GM18907 (cell line): ENCODE measurements around the gene CRABP1.

Experiments used
- ATAC-seq: cut with Tn5 transposase; IDR thresholded peaks from one replicate; pipeline ENCODE4 v1.9.1; 2021; ENCODE audit warnings: mild to moderate bottlenecking, moderate library complexity; ENCODE audit not compliant: unreplicated experiment

CRABP1 gene

DNA sequence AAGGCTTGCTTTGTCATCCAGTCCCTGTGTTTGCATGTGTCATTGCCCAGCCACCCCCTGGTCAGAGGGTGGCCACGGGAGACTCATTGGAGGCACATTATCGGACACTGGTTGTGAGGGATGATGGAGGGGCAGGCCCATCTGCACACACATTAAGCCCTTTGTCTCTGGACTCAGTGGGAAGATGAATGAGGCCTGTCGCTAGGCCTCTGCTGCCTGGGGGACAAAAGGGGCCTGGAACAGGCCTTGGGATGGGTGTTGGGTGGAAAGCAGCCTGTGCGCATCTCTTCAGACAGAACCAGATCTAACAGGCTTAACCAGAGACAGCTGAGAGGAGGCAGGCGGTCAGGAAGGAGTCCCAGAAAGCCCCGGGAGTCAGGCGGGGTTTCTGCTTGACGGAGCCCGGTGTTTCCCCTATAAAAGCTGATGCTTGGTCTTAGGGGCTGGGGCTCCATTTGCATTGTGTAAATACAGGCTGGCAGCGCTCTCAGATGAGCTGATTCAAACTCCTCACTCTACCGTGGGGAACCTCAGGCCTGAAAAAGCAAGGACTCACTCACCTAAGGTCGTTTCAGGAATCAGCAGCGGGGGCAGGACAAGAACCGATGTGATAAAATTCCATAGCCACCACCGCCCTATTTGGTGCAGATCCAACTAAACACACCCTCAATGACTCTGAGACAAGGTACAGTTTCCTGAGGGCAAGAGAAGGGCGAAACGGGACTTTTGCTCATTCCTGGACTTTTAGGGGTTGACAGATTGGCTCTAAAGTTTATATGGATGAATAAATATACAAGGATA is 23.7 kb upstream of the CRABP1 start:
- no peak for ATAC-seq

DNA sequence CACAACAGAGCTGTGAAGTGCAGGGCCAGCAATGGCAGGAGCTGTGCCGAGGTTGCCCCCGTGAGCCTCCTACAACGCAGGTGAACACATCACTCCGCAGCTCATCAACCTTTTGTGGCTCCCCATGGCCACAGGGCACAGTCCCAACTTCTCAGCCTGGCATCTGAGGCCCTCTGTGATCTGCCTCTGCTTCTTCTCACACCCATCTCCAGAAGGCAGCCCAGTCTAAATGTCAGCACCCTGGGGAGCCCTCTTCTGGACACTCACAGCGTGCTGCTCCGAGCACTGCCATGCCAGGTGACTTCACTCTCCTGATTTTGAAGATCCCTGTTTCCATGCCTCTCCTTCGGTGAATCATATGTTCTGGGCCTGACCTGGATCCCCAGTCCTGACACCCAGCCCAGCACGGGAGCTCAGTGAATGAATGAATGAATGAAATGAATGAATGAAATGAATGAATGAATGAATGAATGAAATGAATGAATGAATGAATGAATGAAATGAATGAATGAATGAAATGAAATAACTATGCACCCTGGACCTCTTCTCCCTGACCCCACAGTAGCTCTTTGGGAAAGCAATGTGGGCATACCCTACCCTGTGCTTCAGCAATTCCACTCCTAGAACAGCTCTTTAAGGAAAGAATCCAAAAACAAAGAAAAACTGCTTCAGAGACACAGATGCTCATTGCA is 22.9 kb upstream of the CRABP1 start:
- ATAC-seq: no peak

DNA sequence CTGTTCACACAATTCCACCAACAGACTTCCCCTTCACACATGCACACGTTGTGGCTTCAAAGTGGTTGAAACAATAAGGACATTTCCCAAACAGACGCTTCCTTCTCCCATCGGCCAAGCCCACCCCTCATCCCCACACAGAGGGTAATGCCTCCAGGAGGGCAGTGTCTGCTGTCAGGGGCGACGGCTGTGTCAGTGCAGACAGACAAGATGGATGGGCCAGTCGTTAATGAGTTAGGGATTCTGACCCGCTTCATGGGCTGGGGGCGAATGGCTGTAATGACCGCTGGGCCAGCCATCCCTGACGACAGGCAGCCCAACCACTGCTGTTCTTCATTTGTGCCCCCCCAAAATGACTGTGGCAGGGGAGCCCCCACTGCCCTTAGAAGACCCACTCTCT is 20.6 kb upstream of the CRABP1 start:
- ATAC-seq: no peak

DNA sequence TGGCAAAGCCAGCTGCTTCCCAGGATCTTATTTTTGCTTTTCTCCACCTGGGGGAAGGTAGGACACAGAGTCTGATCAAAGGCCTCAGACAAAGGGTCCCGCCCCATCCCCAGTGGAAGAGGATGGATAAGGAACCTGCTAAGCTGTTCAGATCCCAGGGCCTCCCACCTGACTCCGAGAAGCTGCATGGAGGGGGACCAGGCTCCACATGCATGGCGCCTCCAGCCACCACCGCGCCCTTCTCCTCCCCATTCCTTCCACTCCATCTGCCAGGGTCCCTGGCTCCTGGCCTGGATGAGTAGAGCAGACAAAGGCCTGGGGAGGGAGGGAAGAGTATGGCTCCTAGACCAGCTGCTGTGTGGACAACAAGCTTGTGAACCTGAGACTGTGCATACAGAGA is 20.0 kb upstream of the CRABP1 start:
- no peak for ATAC-seq

DNA sequence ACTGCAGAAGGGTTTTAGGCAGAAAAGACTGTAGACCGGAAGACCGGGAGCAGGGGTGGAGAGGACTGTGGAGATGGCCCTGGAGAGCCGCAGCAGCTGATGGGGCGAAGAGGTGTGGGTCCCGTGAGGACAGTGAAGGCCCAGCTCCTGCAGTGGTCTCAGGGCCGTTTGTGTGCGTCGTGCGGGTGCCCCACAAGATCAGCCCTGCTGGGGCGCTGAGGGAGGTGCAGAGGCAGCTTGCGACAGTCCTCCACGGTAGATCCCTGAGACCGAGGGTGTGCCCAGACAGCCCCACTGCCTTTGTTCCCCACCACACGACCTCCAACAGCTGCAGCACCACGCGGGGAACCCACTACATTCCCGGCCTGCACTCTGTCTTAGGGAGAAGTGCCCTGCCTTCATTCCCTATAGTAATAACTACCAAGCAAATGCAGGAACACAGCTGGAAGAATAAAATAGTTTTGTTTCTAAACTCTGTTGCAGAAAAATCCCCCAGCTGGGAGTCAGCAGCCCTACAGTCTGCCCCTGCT is 19.0 kb upstream of the CRABP1 start:
- ATAC-seq: no peak

DNA sequence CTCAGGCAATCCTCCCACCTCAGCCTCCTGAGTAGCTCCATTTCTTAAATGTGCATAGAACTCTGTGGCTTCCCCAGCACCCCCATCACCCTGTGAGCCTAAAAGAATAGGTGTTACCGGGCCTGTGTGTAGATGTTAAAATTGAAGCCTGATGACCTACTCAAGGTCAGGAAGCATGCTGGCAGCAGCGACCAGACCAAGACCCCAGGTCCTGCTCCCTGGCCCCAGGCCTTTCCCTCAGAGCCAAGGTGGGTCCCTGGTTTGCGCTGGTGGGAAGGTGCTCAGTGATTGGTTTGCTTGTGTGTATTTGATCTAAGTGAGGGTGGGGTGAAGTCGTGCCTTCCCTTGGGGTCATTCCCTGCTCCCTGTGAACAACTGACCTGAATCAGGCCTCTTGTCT is 18.4 kb upstream of the CRABP1 start:
- no peak for ATAC-seq

DNA sequence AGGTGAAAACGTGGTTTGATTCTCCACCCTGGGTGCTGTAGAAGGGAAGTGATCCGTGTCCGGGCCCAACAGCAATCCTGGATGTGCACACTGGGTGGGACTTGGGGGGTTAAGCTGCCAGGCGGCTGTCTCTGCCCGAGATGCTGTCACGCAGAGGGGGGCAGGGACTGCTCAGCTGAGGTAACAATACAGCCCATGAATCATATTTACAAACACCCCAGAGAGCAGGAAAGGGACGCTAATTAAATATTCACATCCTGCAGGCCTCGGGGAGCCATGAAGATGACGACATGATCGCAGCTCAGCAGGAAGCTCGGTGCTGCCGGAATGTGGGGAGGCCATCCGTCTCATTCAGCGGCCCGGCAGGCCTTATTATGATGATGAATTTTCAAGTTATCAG is 17.9 kb upstream of the CRABP1 start:
- ATAC-seq: no peak

DNA sequence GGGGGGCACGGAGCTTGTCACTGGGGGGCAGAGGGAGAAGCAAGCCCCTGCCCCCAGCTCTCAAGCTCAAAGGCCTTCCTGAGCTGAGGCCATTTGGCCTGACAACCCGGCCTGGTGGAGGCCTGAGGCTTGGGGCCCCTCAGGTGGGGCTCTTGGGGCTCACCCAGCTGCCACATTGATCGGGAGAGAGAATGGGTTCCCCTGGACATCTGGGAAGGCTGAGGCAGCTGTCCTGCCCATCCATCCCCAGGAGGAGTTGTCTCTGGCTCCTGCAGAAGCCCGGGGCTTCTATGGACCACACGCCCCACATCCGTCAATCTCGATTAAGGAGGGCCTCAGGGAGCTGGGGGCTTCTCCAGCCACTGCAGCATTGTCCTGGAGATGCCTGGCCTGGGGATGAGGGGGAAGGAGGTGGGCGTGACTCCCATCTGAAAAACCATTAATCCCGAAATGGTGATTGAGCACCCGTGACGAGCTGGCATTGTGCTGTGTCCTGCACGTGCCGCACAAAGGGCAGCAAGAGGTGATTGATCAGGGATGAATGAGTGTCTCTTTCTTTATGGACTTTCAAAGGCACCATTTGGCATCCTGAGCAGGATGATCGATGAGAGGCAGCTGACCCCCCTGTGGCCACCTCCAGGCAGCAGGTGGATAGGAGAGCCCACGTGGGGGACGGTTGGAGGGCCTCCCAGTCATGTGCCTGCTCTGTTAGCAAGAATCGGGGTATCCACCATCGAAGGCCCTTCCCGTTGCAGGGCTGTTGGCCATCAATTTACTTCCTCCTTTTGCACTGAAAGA is 17.2 kb upstream of the CRABP1 start:
- no peak for ATAC-seq

DNA sequence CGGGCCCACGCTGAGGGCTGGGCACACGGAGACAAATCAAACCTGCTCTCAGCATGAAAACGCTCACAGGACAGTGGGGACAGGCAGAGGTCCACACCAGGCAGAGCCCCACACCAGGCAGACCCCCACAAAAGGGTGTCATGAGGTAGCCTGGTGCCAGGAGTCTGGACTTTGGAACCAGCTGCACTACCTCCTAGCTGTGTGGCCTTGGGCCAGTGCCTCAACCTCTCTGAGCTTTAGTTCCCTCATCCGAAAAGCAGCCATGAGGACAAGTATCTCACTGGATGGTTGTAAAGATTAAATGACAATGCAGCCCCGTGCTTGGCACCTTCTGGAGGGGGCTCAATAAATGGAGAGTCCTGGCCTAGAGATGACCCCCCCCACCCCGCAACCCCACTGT is 16.5 kb upstream of the CRABP1 start:
- no peak for ATAC-seq

DNA sequence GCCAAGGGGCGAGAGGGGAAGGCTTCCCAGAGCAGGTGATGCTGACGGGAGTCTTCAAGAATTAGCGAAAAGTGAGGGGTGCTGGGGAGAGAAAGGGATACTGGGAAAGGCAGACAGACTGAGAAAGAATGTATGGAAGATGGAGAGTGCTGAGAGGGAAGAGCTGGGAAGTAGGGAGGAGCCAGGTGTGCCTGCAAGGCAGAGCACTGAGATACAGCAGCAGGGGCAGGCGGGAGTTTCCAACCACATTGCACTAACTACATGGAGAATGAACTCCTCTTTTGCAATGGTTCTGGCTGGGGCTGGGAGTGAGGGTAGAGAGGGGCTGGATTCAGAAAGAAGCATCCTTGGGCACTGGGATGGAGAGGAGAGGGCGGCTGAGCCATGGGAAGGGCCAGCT is 16.0 kb upstream of the CRABP1 start:
- no peak for ATAC-seq

DNA sequence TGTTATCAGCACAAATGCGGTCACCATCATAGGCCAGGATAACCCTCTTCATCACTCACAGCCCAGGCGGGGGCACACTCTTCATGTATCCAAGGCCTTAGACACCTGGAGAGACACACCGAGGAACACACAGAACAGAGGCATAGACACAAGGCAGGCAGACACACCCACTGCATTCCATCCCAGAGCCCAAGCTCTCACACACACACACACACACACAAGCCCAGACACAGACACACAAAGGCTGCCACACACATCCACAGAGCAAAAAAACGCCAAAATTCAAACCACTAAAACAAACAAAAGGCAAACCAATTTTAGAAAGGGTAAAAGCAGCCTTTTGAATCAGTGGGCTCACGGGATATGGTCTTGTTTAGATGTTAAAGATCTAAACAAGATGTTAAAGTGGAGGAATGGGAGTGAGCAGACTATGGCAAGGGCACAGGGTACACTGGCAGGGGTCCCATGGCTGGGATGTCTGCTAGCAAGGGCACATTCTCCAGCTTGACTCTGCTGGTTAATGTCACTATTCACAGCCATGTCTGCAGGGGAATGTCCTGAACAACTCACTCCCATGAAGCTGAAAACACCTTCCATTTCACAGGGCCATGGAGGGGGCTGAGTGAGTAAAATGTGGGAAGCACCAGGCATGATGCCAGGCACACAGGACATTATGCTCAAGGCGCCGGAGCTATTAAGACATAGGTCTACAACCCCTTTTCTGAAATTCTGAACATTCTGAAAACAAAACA is 14.9 kb upstream of the CRABP1 start:
- ATAC-seq: no peak

DNA sequence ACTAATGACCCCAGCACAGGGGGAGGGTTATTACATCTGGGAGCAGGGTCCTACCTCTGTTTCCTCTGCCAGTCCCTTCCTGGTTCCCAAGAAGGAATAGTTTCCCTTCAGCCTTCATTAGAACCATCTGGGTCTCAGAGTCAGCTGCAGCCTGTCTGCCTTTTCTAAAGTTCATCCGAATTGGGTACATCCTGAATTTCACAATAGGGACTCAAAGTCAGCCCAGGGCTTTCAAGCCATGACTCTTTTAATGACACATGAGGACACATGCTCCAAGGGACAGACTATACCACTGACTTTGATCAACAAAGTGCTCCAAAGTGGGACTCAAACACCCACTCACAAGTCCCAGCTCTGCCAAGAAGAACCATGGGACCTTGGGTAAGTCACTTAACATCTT is 12.7 kb upstream of the CRABP1 start:
- no peak for ATAC-seq

DNA sequence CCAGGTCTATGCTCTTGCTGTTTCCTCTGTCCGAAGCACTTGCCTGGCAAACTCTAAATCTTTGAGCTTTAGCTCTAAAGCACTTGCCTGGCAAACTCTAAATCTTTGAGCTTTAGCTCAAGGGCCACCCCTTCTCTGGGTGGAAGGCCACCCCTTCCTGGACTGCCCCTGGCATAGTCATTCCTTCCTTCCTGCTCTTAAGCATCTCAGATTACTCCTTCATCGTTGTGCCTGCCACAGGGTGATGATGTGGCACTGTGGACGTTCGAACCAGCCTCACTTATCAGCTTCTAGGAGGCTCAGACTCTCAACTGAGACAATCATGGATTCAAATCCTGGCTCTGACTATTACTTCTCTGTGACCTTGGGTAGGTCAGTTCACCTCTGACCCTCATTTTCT is 10.5 kb upstream of the CRABP1 start:
- ATAC-seq: no peak

DNA sequence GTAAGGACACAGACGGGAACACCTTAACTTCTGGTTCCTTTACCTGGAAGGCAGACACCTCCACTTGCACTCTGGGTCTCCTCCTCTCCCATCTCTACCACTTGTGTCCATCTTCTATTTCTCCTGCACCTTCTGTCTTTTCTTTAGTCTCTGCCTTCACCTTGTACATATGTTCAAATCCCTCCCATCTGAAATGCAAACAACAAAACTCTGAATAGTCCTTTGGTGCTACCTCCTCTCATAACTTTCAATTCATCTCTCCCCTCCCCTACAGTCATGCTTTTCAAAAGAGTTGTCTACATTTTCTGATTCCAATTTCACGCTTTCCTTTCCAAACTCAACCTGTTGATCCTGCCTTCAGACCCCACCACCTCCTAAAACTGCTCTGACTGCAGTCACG is 5.3 kb upstream of the CRABP1 start:
- ATAC-seq: no peak

DNA sequence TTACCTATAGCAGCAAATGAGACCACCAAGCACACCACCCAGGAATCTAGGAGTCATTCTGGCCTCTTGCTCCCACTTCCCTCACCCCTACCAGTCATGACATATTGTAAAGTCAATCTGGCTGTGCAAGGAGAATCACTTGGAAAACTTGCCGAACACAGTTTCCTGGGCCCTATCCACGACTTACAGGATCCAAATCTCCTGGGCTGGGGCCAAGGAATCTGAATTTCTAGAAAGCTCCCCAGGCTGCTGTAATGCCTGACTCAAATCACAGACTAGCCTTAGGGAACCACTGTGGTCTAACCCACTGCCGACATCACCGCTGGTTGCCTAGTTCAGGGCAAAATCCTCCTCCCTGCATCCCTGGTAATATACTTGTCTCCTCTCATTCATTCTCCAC is 4.2 kb upstream of the CRABP1 start:
- ATAC-seq: no peak

DNA sequence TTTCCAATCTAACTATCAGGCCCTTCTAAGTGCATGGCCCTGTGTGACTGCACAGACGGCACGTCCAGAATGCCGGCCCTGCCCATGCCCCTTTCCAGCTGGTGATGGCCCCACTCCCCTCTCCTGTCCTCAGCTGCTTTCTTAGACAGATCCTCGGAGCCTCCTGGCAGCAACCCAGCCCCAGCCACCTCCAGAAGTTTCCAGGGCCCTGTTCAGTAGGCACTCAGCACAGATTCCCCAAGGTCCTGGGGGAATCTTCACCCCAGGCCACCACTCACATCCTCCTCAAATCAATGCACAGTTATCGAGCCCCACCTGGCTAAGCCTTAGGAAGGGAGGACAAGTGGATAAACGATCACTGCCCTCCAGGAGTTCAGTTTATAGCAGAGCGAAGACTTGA is 1.4 kb upstream of the CRABP1 start:
- no peak for ATAC-seq

DNA sequence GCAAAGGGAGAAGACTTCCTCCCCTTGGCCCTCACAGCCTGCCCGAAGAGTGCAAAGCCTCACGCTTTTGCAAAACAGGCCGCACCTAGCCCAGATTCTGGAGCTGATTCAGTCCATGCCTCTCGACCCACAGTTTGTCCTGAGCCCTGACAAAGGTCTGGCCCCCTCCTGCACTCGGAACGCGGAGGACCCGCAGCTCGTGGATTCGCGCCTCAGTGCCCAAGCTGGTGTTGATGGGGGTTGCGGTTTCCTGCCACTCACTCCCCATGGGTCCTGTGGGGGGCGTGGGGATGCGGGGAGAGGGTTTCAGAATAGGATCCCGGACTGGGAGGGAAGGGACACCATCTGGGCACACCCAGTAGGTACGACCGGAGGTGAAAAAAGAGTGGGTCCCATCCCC is 594 bp upstream of the CRABP1 start:
- ATAC-seq: no peak

DNA sequence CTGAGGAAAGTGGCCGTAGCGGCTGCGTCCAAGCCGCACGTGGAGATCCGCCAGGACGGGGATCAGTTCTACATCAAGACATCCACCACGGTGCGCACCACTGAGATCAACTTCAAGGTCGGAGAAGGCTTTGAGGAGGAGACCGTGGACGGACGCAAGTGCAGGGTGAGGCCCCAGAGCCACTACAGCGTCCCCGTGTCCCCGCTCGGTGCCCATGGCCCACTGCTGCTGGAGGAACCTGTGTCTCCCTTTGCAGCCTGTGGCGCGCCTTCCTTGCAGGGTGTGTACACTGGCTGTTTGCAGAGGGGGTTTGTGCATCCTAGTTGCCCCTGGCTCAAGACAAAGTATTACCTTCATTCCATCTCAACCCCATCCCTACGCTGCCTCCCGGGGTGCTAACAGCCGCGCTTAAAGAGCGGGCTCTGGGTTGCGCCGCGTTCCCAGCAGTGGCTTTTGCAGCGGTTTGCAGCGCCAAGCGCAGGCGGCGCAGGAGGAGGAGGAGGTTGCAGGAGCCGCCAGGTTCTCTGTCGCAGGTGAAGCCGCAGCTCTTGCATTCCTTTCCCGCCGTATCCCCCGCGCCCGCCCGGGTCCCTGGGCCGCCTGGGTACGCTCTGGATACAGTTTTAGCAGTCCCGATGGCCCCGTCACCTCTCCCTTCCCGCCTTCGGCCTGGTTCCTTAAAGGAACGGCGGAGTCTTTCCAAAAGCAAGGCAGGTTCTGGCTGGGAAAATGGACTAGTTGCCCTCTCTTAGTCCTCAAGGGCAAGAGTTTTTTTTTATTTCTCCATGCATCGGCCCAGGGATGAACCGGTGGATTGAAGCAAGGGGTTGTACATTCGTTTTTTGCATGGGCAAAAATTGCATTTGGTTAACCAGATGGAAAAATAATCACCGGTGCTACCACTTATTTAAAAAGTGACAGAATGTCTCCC is 1.2 kb downstream of the CRABP1 start:
- no peak for ATAC-seq

DNA sequence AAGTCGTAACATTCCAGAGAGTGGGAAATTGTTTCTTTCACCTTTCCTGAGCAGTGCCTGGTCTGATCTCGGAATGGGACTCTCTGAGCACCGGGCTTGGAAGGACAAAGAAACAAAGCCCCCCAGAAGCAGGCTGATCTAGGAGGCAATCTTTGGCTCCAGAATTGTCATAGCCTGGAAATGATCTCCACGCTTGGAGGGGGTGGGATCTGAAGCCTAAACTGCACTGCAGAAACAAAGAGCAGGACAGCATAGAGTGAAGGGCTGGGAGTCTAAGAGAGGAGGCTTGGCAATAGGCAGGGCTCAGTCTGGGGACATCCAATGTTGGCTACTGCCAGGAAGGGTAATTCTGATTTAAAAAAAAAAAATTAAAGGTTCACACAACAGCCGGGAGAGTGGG is 1.9 kb downstream of the CRABP1 start:
- no peak for ATAC-seq
